Activated T-cell treated with anti-CD3 and anti-CD28 coated beads, Interleukin-2, amount 50 U/mL, for 4 hours (primary cell): Measurements from ENCODE around the gene MAP4K3. TPM values are rescaled to one million over a fixed set of nuclear protein-coding genes. Genes with fewer than 3 reads are reported as not detected.

ENCODE experiments used
- ATAC-seq, 2 donors: fragments of 200-7000 bp; cut with Tn5 transposase; one replicate each; pipeline ENCODE4 v1.10.0; 2021
- DNase-seq: peaks from one replicate; pipeline ENCODE4 v3.0.0-alpha.2; 2020
- H3K27me3 Mint-ChIP-seq: one replicate; pipeline ENCODE4 v1.8.0; 2021; ENCODE audit warnings: low read depth, mixed read lengths
- H3K36me3 Mint-ChIP-seq: one replicate; pipeline ENCODE4 v1.8.0; 2022; ENCODE audit warnings: mixed read lengths; ENCODE audit not compliant: insufficient read depth
- H3K4me1 Mint-ChIP-seq: one replicate; pipeline ENCODE4 v1.8.0; 2021; ENCODE audit warnings: low read depth, mixed read lengths
- H3K4me3 Mint-ChIP-seq: one replicate; pipeline ENCODE4 v1.8.0; 2021; ENCODE audit warnings: mild to moderate bottlenecking, moderate library complexity, mixed read lengths
- H3K9me3 Mint-ChIP-seq: one replicate; pipeline ENCODE4 v1.8.0; 2021; ENCODE audit warnings: mixed read lengths
- total RNA-seq, 3 donors: library from RNA; stranded (reverse); gene quantifications; one replicate each; pipeline ENCODE4 v1.2.1, GENCODE V29; 2021

The MAP4K3 gene
- total RNA-seq, 3 donors from 2014 or later: 10.3 to 14.3 (median 11.5) TPM

GRCh38 chr2:39304200-39304599 lies 132.9 kb downstream of the MAP4K3 start:
- Mint-ChIP-seq H3K9me3 (no peaks in the 10 kb centered on the region), H3K27me3 (no peaks in the 10 kb centered on the region), H3K36me3 (peaks cover 16% of the 10 kb centered on the region), H3K4me3 (no peak overlapping the region), H3K4me1 (no peaks in the 10 kb centered on the region)
- no peak for DNase-seq
- ATAC-seq: no peak

GRCh38 chr2:39301352-39301751 lies 135.7 kb downstream of the MAP4K3 start:
- no peak for DNase-seq
- Mint-ChIP-seq H3K4me3 (no peak overlapping the region), H3K4me1 (no peaks in the 10 kb centered on the region), H3K27me3 (no peaks in the 10 kb centered on the region), H3K9me3 (no peaks in the 10 kb centered on the region), H3K36me3 (peaks cover 12% of the 10 kb centered on the region)
- no peak for ATAC-seq

GRCh38 chr2:39300044-39300978 lies 136.8 kb downstream of the MAP4K3 start:
- no peak for ATAC-seq
- Mint-ChIP-seq H3K36me3 (peaks cover 10% of the 10 kb centered on the region), H3K4me3 (no peak overlapping the region), H3K27me3 (no peaks in the 10 kb centered on the region), H3K4me1 (no peaks in the 10 kb centered on the region), H3K9me3 (no peaks in the 10 kb centered on the region)
- no peak for DNase-seq

- DNase-seq: no peak
- H3K27me3 Mint-ChIP-seq: no peaks in the 10 kb centered on the region
- ATAC-seq: no peak
These were observed 146.7 kb downstream of the MAP4K3 start for GRCh38 chr2:39290433-39290832.

GRCh38 chr2:39289609-39290008 lies 147.5 kb downstream of the MAP4K3 start:
- Mint-ChIP-seq H3K27me3 (no peaks in the 10 kb centered on the region), H3K4me1 (no peaks in the 10 kb centered on the region), H3K9me3 (no peaks in the 10 kb centered on the region), H3K36me3 (peaks cover 24% of the 10 kb centered on the region), H3K4me3 (no peak overlapping the region)
- DNase-seq (no peak), ATAC-seq (no peak)

More at GRCh38 chr2:39290433-39290832, 146.7 kb downstream of the MAP4K3 start:
- H3K4me1 Mint-ChIP-seq: no peaks in the 10 kb centered on the region
- no peak overlapping the region for H3K4me3 Mint-ChIP-seq
- H3K9me3 Mint-ChIP-seq: no peaks in the 10 kb centered on the region
- peaks cover 24% of the 10 kb centered on the region for H3K36me3 Mint-ChIP-seq

- no peaks in the 10 kb centered on the region for H3K4me1 Mint-ChIP-seq
- ATAC-seq (no peak), DNase-seq (no peak)
- H3K9me3 Mint-ChIP-seq: no peaks in the 10 kb centered on the region
- no peaks in the 10 kb centered on the region for H3K27me3 Mint-ChIP-seq
- no peak overlapping the region for H3K4me3 Mint-ChIP-seq
- H3K36me3 Mint-ChIP-seq: peaks cover 14% of the 10 kb centered on the region
These were observed 153.5 kb downstream of the MAP4K3 start for GRCh38 chr2:39283561-39283960.

GRCh38 chr2:39281391-39281790 lies 155.7 kb downstream of the MAP4K3 start:
- H3K4me3 Mint-ChIP-seq: no peak overlapping the region
- DNase-seq (no peak), ATAC-seq (no peak)
- no peaks in the 10 kb centered on the region for H3K4me1 Mint-ChIP-seq
- H3K9me3 Mint-ChIP-seq: no peaks in the 10 kb centered on the region
- H3K27me3 Mint-ChIP-seq: no peaks in the 10 kb centered on the region
- peaks cover 15% of the 10 kb centered on the region for H3K36me3 Mint-ChIP-seq

GRCh38 chr2:39275016-39275415 lies 162.1 kb downstream of the MAP4K3 start:
- Mint-ChIP-seq H3K36me3 (peaks cover 24% of the 10 kb centered on the region), H3K4me1 (peaks cover 1% of the 10 kb centered on the region), H3K27me3 (no peaks in the 10 kb centered on the region), H3K9me3 (no peaks in the 10 kb centered on the region), H3K4me3 (no peak overlapping the region)
- ATAC-seq: no peak
- DNase-seq: no peak

- Mint-ChIP-seq H3K9me3 (no peaks in the 10 kb centered on the region), H3K36me3 (peaks cover 22% of the 10 kb centered on the region), H3K4me1 (peaks cover 17% of the 10 kb centered on the region), H3K27me3 (no peaks in the 10 kb centered on the region), H3K4me3 (no peak overlapping the region)
- DNase-seq: no peak
- ATAC-seq: no peak
These were observed 167.1 kb downstream of the MAP4K3 start for GRCh38 chr2:39269941-39270340.

- Mint-ChIP-seq H3K36me3 (peaks cover 21% of the 10 kb centered on the region), H3K27me3 (no peaks in the 10 kb centered on the region), H3K9me3 (no peaks in the 10 kb centered on the region), H3K4me1 (peaks cover 27% of the 10 kb centered on the region), H3K4me3 (no peak overlapping the region)
- no peak for ATAC-seq
- no peak for DNase-seq
These were observed 170.1 kb downstream of the MAP4K3 start for GRCh38 chr2:39266916-39267434.

GRCh38 chr2:39266139-39266805 lies 170.8 kb downstream of the MAP4K3 start:
- Mint-ChIP-seq H3K27me3 (no peaks in the 10 kb centered on the region), H3K36me3 (peaks cover 22% of the 10 kb centered on the region), H3K9me3 (no peaks in the 10 kb centered on the region), H3K4me1 (peaks cover 27% of the 10 kb centered on the region), H3K4me3 (peak overlapping the region; percentile 4)
- ATAC-seq: peak in 1 of 2 donors; percentile 55
- no peak for DNase-seq

- DNase-seq (no peak), ATAC-seq (no peak)
- H3K9me3 Mint-ChIP-seq: no peaks in the 10 kb centered on the region
- peaks cover 27% of the 10 kb centered on the region for H3K4me1 Mint-ChIP-seq
- no peaks in the 10 kb centered on the region for H3K27me3 Mint-ChIP-seq
- no peak overlapping the region for H3K4me3 Mint-ChIP-seq
- H3K36me3 Mint-ChIP-seq: peaks cover 26% of the 10 kb centered on the region
These were observed 171.8 kb downstream of the MAP4K3 start for GRCh38 chr2:39265315-39265714.

GRCh38 chr2:39264733-39265132 lies 172.4 kb downstream of the MAP4K3 start:
- H3K36me3 Mint-ChIP-seq: peaks cover 24% of the 10 kb centered on the region
- H3K9me3 Mint-ChIP-seq: no peaks in the 10 kb centered on the region
- no peaks in the 10 kb centered on the region for H3K27me3 Mint-ChIP-seq
- H3K4me1 Mint-ChIP-seq: peaks cover 27% of the 10 kb centered on the region
- no peak overlapping the region for H3K4me3 Mint-ChIP-seq
- no peak for ATAC-seq
- no peak for DNase-seq

GRCh38 chr2:39260087-39260486 lies 177.0 kb downstream of the MAP4K3 start:
- no peak for ATAC-seq
- Mint-ChIP-seq H3K27me3 (no peaks in the 10 kb centered on the region), H3K4me3 (no peak overlapping the region), H3K9me3 (no peaks in the 10 kb centered on the region), H3K36me3 (peaks cover 25% of the 10 kb centered on the region), H3K4me1 (peaks cover 12% of the 10 kb centered on the region)
- no peak for DNase-seq
